ENCODE results near the gene DVL1. TPM values are rescaled to one million over a fixed set of nuclear protein-coding genes. Genes with fewer than 3 reads are reported as not detected.

The DVL1 gene
- total and polyA plus RNA-seq, 2 of the 13 experiments (the other 11 are each of a cell fraction or from before 2014, with no cell fraction given), result 30.8 to 60.4 TPM

GRCh38 chr1:1371746-1372711 lies 22.8 kb upstream of the DVL1 start (continued):
- 0 out of 2 replicates have a peak, but pooled peaks have one; percentile 34 for TF ChIP-seq ZGPAT (CRISPR knock-in tag; IDR thresholded peaks at IDR 0.05)
- no peak for TF ChIP-seq ZNF224 (CRISPR knock-in tag; IDR thresholded peaks at IDR 0.05)
- no peak for TF ChIP-seq ZBTB40 (IDR thresholded peaks at IDR 0.05)
- TF ChIP-seq ZBTB40 (CRISPR knock-in tag; IDR thresholded peaks at IDR 0.05), result no peak
- TF ChIP-seq DBP (CRISPR knock-in tag; IDR thresholded peaks at IDR 0.05; ENCODE audit: not compliant biosample characterization), result no peak
- no peak for TF ChIP-seq ZNF543 (CRISPR knock-in tag; IDR thresholded peaks at IDR 0.05)
- TF ChIP-seq ZFP36L1 (CRISPR knock-in tag; IDR thresholded peaks at IDR 0.05), result no peak
- TF ChIP-seq HNF1A (IDR thresholded peaks at IDR 0.05; ENCODE audit: low read depth), result no peak
- TF ChIP-seq HNF1A (CRISPR knock-in tag; IDR thresholded peaks at IDR 0.05; ENCODE audit: borderline replicate concordance), result no peak
- no peak for TF ChIP-seq BRD4 (CRISPR knock-in tag; IDR thresholded peaks at IDR 0.05)
- TF ChIP-seq KAT7 (CRISPR knock-in tag; IDR thresholded peaks at IDR 0.05; ENCODE audit: borderline replicate concordance), result no peak
- TF ChIP-seq NFRKB (IDR thresholded peaks at IDR 0.05), result no peak
- no peak for TF ChIP-seq ZNF180 (CRISPR knock-in tag; IDR thresholded peaks at IDR 0.05; ENCODE audit: borderline replicate concordance, low read depth)

Measured in HepG2 (cell line).